Stimulated activated CD4-positive, alpha-beta T cell treated with anti-CD3 and anti-CD28 coated beads, Interleukin-4, amount 100 ng/mL, for 4 hours (primary cell): ENCODE data around the gene MAP2K5.

Experiments
- DNase-seq, 2 experiments: peaks; one replicate each; pipeline ENCODE4 v3.0.0-alpha.2; 2020

MAP2K5 gene

DNA sequence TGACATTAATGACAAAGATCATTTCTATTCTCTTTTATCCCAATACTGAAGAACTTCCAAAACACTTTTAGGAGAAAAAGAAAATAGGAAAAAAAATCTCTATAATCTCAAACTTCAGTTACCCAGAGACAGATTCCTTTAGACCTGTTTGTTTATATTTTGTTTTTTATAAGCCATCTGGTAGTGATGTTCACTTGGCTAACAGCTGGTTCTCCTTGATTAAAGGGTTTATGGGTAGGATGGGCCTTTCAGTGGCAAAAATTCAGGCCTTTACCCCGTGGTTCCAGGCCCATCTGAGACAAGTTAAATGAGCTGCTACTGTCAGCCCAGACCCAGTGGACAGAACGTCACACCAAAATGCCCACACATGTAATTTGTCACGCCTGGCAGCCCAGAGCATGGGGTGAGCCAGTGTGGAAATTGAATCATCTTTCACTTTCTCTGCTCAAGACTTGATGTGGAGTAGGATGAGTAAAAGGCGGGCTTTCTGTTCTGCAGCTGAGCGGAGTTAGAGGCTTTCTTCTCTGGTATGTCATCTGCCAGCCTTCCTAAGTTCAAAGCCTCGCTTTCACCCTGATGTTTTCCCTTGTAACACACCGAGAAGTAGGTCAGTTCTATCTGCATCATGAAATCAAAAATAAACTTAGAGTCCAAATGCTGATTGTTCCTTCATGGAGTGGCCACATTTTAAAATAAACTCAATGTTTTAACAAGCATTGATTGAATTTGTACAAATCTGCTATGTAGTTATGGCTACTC is 220.3 kb downstream of the MAP2K5 start:
- DNase-seq, result peak; percentile 40 to 67

DNA sequence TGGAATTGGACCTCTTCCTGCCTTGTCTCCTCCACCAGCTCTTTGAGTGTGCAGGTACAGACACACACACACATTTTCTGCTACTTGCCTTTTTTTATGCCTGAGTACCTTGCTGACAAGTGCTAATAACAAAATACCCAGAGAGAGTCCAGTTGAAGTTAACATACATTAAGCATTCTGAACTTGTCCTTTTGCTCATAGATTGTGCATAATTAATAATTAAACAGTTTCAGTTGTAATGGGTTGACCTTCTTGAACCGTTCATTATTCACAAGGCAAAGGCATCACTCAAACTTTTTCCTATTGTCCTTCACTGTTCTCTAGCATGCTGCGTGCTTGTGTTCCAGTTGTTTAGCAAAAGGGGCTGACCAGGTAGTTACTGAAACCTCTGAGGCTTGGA is 223.2 kb downstream of the MAP2K5 start:
- DNase-seq, result no peak

DNA sequence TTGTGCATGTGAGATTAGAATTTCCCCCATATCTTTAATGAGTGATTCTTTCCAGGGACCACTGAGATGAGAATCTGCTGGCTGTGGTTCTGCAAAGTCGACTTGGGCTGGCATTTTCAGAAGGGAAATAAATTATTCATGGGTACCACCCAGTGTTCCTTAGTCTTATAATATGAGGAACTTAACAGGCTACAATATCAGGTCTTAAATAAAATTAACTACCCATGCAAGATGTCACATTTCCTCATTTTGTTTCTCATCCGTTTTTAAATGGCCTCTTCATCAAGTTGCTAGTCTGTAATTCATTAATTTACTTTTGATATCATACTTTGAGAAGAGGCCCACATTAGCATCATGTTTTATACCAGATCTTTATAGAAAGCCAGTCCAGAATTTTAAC is 224.5 kb downstream of the MAP2K5 start:
- DNase-seq, result no peak

DNA sequence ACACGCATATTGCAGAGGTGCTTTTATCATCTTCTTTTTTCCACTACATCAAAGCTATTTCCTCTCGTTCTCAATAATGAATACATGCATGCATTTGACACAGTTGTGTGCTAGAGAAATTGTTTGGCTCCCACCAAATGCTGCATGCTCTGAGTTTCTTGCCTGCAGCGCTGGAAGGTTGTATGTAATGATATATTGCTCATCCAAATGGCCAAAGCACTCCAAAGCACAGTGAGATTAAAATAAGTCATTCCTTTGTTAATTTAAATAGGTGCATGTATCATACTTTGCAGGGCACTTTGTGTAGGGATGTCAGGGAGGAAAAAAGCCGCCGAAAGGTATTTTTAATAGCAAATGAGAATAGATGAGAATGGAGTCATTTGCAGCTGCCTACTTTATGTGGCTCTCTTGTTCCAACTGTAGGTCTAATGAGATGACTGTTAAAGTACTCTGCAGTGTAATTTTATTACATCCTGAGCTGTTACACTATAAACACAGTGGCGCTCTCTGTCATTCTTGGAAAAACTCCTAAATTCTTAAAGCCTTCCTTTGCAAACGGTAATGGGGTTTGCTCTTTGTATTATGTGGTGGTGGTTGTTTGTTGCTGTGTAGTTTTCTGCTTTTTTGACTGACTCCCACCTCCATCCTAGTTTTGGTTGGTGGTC is 225.9 kb downstream of the MAP2K5 start:
- DNase-seq, result no peak

DNA sequence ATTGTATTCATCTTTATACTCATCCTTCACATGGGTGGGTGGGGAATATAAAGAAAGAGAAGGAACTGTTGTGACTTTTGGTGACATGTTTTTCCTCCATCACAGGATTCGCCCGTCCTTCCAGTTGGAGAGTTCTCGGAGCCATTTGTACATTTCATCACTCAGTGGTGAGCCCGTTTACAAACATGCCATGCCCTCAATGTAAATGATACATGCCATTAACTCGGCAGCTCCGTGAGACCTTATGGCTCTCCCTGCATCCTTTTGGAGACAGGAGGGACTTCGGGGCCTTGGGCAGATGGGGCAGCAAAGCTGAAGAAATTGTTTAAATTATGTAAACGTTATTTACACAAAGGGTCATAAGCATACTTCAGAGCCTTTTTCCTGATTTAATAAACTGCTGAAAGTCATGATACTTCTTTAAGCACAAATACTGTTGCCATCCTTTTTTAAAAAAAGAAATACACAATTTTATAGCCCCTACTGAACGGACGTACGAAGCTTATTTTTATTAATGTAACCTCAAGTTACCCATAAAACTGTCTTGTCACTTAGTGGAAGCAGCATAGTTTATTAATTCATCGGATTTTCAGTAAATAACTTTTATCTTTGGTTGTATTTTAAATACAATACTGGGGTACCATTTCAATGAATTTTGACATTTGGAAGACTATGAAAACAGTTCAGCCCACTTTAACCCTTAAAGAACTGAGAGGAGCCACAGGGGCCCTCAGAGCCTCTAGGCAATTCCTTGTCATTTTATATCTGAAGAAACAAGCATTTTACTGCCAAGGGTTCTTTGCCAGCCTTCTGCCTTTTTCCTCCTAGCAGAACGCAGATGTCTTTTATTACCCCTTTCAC is 227.2 kb downstream of the MAP2K5 start:
- DNase-seq, result no peak

DNA sequence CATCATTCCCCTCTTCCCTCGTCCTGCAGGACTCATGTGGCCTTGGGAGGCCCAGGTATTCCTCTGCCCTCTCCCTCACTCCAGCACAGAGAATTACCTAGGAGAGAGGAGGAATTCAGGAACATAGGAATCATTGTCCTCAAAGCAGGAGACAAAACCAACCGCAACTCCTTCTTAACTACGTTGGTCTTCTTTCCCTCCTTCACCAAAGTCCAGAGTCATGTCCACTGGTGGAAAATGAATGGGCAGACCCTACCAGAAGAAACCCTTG is 227.8 kb downstream of the MAP2K5 start:
- no peak for DNase-seq

DNA sequence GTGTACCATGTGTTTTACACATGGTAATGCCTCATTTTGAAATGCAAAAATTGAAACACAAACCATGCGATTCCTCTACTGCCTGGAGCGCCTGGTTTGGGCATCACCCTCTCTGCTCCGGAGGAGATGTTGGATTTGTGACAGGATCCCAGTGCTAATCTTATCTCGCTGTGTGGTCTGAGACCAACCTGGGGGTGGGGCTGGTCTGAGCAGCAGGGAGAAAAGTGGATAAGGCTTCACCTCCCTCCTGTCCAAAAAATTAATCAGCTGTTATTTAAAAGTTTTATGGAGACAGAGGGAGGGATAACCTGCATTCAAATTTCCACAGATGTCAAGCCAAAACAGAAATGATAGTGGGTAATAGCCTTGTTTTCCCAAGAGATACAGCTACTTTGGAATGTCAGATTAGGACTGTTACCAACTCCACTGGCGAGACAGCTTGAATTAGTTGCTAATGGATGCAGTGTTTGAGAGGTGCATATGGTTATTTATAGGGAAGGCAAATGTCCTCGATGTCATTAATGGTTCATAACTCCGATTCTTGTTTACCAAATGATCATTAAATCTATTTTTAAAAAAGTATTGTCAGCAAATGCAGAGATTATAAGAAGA is 228.8 kb downstream of the MAP2K5 start:
- DNase-seq, result no peak

DNA sequence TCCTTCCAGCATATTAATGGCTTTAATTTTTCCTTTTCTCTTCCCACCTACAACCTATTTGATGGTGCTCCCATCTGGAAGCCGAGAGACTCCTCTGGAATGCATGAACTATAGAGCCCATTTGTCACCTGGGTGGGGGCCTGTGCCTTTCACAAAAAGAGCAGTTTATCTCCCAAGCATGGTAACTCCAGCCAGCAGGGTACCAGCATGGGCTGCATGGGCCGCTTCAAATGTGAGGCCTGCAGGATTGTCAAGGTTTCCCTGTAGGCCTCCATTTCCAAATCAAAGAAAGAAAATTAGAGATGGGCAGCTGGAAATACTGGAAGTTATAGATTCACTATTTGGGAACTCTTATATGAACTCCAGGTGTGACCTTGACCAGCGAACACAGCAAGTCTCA is 232.1 kb downstream of the MAP2K5 start:
- no peak for DNase-seq

DNA sequence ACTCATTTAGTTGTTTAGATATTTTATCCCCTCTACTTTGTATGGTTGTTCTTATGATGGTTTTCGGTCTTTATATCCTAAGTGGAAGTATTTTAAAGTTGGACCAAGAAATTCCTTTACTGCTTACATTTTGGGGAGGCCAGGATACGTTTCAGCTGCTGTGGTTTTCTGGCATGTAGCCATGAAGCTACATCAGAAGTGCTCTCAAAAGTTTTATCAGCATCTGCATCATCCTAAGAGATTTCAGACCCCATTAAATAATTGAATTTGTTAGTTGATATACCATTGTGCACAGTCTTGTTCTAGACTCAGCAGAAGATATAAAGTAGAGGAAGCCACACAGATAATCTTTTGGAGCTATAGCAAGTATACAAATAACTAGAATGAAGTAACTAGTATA is 232.7 kb downstream of the MAP2K5 start:
- DNase-seq, result no peak

DNA sequence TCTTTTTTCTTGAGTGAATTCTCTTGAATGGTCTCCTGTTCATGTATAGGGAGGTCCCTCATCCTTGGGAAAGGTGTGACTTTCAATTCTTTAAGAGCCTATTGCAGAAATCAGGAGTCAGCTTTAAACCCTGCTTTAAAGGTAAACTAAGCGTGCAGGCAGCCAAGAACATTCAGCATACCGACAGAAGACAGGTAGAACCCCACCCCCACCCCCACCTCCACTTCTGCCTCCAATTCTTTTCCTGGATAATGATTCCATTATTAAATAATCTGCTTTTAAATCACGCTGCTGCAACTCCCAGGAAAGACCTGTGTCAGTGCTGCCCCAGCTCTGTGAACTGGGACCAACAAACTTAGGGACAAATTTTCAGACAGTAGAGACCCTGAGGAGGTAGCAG is 233.5 kb downstream of the MAP2K5 start:
- no peak for DNase-seq

DNA sequence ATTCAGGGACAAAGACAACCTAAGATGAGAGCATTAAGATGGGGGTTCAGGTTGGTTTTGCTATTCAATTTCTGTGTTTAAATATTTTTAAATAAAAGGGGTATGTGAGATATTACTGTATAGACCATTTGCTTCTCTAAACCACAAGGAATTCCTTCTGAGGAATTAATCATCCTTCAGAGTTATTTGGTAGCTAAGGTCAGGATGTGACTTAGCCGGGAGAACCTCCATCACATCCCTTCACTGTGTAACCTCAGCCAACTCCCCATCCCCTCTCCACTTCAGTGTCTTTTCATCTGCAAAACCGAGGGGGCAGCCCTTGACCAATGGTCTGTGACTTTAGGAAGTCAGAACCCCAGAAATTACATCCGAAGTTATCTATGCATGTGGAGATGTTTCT is 234.1 kb downstream of the MAP2K5 start:
- no peak for DNase-seq

DNA sequence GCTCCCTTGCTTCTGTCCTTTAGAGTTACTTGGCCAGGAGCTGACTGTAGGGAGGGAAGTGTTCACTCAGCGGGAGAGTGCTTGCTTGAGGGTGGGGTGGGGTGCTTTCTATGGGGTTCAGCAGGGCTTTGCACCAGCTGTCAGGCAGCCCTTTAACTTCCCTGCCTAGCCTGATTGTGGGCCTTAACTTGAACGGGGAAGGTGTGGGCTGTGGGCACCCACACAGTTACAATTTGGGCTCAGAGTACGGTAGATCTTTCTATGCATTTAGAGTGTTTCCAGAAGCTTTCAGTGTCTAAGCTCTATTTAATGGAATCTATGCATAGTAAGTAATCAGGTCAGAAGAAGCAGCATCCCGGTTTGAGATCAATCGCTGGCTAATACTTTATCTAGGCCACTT is 234.6 kb downstream of the MAP2K5 start:
- DNase-seq, result no peak

DNA sequence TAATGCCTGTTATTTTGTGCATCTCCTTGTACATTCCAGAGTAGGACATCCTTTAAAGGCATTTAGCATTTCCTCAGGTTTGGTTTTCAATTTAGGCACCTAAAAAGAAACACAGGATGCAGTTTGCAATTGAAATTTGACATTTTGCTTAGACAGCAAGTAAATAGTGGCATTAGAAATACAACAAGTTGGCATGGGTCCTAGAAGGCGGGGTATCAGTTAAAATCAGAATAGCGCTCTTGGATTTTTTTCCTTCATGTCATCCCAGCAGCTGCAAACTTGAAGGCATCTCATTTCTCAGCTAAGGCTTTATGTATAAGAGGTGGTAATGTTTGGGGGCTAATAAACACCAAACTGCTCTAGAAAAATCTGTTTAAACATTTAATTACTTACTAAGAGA is 235.3 kb downstream of the MAP2K5 start:
- no peak for DNase-seq

DNA sequence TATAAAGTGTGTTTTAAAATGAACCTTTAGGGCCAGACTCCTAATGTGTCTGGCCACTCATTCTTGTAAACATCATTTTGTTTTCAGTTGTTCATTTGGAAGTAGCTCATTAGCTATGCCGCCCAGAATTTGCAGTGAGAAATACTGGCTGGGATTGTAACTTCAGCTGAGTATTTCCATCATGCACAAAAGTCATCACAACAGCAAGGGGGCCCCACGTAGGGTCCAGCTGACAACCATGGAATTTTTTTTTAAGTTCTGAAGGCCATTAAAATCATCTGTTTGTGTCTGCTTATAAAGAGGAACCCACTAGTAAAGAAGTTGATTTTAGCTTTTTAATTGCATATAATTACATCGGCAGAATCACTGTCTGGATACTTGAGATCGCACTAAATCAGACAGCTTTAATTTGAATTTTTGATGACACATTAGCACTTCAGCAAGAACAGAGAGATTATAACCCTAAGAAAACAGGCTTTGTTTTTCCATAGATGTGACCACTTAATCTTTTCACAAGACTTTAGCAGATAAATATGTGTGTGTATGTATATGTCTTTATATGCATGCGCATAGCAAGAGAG is 236.6 kb downstream of the MAP2K5 start:
- DNase-seq, result no peak

DNA sequence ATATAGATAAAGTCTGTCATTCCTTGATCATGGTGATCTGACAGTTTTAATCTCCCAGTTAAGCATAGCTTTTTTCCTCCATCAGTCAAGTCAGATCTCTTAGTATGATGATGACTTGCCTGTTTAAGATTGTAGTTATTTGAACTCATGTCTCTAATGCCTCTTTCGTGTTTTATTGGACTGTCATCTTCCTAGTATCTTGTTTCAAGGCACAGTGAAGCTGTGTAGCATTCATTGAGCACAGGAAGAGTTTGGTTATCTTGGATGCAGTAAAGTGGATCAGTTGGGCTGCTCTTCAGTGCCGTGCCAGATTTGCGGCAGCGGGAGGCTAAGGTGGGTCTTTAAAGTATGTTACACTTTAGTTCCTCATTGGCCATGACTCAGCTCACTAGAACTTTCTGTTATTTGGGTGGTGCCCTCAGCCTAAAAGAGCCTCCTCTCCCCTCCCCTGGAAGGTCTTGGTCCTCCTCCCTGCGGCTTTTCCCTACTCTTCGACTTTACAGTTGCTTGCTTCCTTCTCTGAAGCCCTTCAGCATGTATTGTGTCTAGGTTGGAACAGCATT is 237.1 kb downstream of the MAP2K5 start:
- no peak for DNase-seq

DNA sequence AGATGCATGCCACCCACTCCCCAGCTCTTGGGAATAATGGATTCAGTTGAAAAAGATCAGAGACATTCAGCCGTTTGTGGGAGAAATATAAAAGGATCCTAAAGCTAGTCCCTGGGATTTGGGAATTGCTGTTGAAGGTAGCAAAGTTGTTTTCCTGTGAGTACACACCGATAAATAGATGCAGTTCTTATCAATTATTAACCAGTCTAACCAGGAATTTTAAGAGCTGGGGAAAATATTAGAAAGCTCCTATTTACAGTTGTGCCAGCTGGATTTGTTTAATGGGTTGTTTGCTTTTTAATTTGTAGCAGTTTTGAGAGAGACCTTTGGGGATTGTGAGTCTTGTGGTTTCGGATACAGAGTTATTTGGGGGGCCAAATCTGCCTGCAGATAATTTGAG is 238.6 kb downstream of the MAP2K5 start:
- no peak for DNase-seq

DNA sequence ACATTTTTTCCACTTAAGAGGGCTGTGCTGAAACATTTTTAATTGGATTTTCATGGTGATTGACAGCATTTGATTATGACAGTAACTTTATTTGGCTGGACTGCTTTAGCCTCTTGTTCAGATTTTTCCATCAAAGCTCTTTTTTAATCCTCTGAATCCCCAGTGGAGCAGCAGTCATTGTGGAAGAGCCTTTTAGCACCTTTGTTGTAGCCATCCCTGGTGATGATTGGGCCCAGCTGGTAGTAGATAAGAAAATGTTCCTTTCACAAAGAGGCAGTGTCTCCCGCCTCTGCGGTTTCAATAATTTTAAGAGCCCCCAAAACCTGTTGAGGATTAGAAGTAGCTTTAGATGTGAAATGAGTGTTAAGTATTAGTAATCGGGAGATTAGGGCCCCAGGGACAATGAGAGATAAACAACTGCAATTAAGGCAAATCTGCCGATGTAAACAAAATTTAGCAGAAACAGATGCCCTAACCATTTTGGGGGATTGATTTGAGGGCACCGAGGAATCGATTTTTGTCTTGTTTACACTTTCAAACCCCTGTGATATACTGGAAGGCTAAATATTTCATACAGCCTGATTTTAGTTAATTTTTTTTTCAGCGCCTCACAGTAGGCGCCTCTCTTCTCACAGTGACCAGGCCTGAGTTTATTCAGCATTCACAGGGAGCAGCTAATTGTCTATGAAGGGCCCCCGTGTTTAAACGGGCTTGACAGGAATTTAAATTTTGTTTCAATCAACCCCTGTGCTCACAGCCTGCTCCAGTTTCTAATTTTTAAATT is 239.6 kb downstream of the MAP2K5 start:
- DNase-seq, result no peak

DNA sequence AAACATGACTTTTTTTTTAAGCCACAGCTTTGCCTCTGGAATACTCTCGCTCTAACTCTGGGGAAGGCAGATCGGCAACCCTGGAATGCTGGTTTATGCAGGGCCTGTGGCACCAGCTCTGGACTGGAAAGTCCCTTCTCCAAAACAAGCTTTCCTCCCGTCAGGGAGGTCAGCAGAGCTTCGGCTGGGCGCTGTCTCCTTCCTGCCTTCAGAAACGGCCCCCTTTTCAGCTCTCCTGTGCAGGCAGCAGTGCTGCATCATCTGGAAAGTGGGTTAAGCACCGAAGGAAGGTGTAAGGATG is 240.1 kb downstream of the MAP2K5 start:
- DNase-seq, result no peak

DNA sequence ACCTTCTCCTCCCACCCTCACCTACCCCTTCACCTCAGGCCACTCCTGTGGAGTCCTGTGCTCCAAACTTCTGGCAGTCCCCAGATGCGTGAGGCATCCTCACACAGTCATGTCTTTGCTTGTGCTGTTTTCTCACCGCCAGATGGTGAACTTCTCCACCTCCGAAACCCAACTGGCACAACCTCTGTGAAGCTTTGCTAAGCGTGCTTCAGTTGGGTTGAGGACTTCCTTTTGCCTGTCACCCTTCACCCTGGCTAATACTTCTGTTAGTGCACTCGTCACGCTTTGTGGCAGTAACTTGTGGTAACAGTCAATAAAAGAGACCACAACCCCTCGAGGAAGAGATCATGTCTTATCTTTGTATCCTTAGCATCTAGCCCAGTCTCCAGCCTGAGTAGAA is 240.8 kb downstream of the MAP2K5 start:
- peak; percentile 5 to 22 for DNase-seq

DNA sequence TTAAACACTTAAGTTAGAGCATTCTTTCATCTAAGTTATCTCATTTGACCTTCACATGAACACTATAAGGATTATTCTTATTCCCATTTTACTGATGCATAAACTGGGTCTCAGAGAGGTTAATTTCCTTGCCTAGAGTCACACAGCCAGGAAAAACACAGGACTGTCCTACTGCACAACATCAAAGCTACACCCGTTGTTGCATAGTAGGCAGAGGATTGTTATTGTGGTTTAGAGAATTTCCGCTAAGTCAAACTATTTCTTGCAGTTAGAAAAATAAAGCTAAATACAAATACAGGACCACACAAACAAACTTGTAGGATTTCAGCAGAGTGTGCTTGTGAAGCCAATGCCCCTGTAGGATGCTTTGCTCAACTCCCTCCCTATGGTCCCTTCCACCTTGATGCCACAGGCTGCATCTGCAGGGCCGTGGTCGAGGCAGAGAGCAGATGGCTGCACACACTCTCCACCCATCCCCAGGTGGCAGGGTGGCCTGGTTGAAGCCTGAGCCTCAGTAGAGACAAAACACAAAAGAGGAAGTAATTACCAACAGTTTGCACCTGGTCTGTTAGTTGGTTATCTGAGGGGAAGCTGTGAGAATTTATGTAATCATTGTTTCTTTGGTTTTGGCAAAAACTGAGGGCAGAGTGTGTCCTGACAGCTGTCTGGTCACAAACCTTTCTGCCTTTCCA is 241.7 kb downstream of the MAP2K5 start:
- no peak for DNase-seq

DNA sequence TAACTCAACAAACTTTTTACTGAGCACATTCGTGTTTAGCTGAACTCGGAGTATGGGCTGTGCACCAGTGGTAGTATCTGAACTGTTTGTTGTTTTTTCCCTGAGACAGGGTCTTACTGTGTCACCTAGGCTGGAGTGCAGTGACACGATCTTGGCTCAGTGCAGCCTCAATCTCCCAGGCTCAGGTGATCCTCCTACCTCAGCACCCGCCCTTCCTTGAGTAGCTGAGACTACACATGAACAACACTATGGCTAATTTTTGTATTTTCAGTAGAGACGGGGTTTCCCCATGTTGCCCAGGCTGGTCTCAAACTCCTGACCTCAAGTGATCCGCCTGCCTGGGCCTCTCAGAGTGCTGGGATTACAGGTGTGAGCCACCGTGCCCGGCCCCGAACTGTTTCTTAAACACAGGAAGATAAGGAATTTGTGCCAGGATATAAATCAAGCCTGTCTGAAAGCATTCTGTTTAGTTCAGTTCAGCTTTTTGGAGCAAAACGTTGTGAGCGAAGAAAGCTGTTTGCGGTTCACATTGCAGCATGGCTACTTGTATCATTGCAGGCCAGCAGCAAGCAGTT is 242.4 kb downstream of the MAP2K5 start:
- DNase-seq, result no peak
